Stromal cell of bone marrow (primary cell): ENCODE measurements around the gene CDH6.
A peak's percentile ranks its signal among the peaks of the same experiment; 100 is the strongest.
"Not testable (repeated sequence)": the region's sequence is repeated elsewhere in the genome, so short reads cannot be mapped to it uniquely, and the experiment has no call there.

ENCODE experiments used
- DNase-seq: peaks from one replicate; pipeline ENCODE4 v3.0.0-alpha.2; 2012; ENCODE audit warnings: low read depth

Gene CDH6

DNA sequence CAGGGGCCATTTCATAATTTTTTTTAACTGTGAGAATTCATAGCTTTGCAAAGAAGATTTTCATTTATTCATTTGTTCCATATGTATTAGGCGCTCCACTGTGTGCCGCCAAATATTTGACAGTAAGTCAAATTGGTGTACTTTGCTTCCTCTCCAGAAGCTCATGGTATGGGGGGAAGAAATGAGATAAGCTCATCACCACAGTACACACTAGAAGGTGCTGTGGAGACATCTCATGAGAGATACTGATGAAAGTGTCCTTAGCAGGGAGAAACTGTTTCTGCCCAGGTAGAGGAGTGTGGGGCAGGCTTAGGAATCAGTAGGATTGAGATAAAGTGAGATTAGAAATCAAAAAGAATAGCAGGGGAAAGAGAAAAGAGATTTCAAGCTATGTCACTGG is 136.2 kb downstream of the CDH6 start:
- no peak for DNase-seq

DNA sequence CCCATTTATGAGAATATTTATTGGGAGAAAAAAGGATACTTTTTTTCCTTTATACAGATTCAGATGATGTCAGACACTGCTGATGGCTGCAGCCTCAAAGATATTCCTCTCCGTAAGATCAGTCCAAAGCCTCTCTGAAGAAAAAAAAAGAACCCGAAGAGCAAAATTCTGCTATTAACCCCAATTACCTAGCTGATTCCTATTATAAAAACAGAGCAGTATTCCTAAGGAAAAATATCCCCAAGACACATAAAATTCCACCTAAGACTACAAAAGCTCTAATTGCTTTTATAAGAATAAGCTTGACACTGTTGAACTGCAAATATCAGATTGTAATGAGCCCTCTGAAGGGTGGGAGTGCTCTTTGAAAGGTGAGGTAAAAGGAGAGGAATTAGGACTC is 138.7 kb downstream of the CDH6 start:
- no peak for DNase-seq

DNA sequence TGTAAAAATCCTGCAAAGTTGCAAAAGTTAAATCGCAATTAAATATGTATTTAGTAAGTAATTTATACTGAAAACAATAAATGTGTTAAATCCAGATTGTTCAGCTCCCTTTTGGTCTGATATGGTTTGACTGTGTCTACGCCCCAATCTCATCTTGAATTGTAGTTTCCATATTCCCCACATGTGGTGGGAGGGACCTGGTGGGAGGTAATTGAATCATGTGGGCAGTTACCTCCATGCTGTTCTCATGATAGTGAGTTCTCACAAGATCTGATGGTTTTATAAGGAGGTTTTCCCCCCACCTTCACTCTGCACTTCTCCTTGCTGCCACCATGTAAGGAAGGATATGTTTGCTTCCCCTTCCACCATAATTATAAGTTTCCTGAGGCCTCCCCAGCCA is 140.0 kb downstream of the CDH6 start:
- DNase-seq: no peak

GRCh38 chr5:31334061-31334860 is 140.8 kb downstream of the CDH6 start:
- no peak for DNase-seq

DNA sequence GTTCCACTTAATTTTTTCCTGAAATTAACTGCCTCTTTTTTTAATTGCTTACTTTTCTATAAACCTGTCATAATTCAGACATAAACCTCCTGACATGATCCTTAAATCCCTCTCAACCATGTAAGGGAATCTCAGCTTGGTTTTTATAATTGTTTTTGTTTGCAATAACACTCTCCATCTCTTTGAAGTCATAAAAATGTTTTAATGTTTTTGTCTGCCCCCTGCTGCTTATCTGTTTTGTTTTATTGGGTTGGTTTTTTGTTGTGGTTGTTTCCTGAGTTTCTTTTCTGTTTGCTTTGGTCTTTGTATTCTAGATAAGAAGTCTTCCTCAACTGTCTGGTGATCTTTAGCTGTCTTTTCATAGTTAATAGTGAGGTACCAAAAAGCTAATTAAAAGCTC is 142.0 kb downstream of the CDH6 start:
- no peak for DNase-seq

DNA sequence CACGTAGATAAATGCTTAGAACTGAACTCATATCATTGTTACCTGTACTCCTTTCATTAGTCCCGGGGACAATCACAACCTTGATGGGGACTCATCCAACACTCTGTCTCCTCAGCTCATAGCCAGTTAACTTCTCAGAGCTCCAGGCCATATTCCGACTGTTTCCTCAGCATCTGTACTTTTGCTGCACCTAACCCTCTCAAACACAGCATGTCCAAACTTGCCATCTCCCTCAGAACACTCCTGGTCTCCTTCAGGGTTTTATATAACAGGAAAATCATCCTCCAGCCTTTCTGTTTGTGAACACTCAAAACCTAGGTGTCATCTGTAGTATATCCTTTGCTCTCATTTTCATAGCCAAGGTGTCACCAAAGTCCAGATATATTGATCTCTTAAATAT is 150.5 kb downstream of the CDH6 start:
- DNase-seq: no peak

DNA sequence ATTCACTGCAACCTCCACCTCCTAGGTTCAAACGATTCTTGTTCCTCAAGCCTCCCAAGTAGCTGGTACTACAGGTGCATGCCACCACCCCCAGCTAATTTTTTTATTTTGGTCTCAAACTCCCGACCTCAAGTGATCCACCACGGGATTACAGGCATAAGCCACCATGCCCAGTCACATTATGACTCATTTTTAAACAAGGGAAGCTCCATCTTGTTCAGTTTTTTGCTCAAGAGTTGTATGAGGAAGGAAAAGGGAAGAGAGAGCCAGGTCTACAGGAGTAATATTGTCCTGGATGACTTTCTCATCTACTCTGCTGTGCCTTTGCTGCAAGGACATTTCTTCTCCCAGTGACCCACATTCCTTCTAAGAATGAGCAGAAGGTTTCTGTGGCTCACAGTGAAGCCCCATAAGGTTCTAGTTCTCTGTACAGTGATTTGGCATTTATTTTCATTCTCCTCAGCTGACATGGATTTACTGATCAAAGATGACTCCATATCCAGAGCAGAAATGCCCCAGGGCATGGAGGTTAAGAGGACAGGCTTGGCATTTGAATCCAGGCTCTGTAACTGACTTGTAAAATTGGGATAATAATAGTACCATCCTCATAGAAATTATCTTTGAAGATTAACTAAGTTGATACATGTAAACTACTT is 153.5 kb downstream of the CDH6 start:
- DNase-seq: no peak

DNA sequence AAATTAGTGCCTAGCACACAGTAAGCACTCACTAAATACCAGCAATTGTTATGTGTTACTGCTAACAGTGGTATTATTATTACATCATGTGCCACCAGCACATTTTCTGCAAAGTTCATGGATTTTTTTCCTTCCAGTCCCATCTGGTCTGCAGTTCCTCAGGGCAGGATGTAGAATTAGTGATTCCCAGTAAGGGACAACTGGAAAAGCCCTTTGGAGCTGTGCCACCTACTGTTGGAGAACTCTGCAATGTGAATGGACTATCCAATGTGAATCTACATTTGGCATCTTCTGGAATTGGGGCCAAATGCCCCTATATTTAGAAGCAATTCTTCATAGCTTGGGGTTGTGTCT is 154.0 kb downstream of the CDH6 start:
- no peak for DNase-seq

- DNase-seq: no peak
Measured at GRCh38 chr5:31350395-31350794, 156.9 kb downstream of the CDH6 start.

DNA sequence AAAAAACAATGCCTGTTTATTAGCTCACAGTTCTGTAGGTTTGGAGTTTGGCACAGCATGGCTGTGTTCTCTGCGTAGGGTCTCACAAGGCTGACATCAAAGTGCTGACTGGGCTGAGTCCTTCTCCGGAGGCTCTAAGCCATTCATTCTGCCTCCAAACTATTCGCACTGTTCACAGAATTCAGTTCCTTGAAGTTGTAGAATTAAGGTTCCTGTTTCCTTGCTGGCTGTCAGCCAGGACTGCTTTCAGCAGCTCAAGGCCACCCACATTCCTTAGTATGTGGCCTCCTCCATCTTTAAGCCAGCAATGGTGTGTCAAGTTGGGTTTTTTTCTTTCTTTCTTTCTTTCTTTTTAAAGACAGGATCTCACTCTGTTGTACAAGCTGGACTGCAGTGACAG is 161.9 kb downstream of the CDH6 start:
- no peak for DNase-seq

DNA sequence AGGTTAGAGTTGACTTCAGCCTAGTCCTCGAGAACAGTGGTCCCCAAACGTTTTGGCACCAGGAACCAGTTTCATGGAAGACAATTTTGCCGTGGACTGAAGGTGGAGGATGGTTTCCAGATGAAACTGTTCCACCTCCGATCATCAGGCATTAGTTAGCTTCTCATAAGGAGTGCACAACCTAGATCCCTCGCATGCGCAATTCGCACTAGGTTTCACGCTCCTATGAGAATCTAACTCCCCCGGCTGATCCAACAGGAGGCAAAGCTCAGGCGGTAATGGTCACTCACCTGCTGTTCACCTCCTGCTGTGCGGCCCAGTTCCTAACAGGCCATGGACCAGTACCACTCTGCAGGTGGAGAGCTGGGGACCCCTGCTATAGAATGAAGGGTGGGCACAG is 163.6 kb downstream of the CDH6 start:
- DNase-seq: no peak

DNA sequence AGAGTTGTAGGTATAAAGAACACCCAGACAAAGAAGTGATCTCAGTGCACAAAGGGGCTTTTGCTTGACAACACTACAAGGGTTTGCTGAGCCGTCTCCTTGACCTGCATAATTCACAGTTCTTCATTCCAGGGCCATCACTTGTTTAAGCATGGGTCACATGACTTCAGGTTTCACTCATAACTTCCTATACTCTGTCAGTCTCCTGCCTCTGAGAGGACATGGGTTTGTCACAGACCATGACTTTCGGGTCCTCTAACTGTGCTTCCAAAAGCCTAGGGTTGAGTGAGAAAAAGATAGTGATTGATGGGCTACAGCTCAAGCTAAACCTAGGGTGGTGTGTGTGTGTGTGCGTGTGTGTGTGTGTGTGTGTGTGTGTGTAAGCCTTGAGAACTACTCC is 166.4 kb downstream of the CDH6 start:
- DNase-seq: no peak

- DNase-seq: peak; percentile 60
Measured at GRCh38 chr5:31361234-31361633, 167.7 kb downstream of the CDH6 start.

- DNase-seq: not testable (repeated sequence)
Measured at GRCh38 chr5:31361704-31362528, 168.4 kb downstream of the CDH6 start.

DNA sequence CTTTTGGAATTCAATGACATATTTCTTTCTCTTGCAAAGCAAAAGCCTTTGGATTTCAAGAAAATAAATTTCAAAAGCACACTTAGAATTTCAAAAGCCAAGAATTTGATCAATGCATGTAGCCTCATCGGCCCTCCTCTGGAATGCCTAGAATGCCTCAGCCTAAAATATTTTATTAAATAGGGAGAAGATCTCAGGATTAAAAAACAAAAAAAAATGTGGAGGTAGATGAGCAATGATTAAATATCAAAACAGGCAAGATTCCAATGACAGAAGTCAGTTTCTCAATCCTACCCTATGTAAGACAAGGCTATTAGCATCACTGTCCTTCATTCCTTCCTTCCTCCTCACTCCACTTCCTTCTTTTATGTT is 169.0 kb downstream of the CDH6 start:
- DNase-seq: no peak

DNA sequence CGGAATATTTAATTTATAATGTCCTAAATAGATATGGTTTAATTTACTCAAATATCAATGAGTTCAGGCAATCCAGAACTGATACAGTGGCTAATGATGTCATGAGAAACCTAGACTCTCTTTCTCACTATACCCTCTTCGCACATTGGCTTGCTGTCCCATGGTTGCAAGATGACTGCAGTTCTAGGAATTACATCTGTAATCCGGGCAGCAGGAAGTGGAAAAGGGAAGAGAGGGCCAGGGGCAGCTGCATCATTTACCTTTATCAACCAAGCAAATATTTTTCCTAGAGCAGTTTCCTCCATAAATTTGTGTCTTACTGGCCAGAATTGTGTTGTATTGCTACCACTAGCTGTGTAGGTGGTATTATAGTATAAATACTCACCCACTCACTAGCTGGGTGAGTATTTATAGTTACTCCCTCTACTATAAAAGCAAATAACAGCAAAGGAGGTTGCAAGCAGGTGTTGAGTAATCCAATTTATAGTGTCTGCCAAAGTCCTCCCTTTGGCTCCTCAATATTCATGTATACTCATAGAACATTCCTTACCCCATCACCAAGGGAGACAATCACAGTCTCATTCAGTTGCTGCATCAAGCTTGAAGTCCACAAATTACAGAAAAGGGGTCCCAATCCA is 169.6 kb downstream of the CDH6 start:
- no peak for DNase-seq

GRCh38 chr5:31364881-31365636 is 171.6 kb downstream of the CDH6 start:
- DNase-seq: peak; percentile 67

DNA sequence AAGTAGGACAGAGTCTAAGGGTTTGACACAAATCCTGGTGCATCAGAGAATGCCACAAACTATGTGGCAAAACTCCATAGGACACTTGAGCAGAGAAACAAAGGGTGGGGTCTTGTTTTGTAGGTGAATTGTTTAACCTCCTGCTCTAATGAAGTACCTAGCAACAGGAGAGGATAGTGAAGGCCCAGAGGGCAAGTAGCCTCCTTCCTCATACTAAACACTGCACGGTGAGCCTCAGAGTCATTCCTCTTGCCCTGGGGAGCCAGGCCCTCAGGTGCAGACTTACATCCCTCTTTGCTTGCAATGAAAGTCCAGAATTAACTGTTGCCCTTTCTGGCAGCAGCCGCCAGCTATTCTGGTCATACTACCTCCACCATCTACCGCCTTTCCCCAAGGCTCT is 172.3 kb downstream of the CDH6 start:
- DNase-seq: no peak

DNA sequence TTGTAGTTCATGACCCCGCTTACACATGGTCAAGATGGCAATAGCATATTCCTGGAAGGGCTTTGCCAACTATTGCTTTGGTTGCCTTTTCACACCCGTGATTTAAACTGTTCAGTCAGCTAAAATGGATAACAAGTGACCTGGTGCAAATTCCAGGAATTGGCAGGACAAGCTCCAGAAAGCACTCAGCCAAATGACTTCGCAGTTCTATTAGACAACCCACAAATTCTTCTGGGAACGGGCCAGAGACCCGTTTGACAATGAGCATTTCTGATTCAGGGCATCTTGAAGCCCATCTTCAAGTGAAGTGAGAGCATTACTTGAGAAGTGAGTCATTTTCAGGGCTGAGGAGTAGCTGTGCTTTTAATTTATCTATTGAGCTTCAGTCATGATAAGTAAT is 173.5 kb downstream of the CDH6 start:
- peak; percentile 43 for DNase-seq

DNA sequence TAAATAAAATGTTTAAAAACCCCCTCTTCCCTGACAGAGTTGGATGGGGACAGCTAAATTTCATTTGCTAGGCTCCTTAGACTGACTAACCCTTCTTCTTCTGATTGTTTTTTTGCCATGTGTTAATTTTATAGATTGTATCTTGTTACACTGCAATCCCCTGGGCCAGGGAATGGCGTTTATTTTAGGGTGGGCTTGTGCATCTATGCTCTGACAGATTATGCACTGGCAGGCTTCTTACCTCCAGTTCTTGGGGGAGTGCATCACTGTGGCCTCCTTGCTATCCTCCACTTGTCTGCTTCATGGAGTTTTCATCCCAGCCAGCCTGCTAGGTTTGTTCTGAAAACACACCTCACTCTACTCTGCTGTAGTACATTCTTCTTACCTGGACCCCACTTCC is 178.6 kb downstream of the CDH6 start:
- no peak for DNase-seq

DNA sequence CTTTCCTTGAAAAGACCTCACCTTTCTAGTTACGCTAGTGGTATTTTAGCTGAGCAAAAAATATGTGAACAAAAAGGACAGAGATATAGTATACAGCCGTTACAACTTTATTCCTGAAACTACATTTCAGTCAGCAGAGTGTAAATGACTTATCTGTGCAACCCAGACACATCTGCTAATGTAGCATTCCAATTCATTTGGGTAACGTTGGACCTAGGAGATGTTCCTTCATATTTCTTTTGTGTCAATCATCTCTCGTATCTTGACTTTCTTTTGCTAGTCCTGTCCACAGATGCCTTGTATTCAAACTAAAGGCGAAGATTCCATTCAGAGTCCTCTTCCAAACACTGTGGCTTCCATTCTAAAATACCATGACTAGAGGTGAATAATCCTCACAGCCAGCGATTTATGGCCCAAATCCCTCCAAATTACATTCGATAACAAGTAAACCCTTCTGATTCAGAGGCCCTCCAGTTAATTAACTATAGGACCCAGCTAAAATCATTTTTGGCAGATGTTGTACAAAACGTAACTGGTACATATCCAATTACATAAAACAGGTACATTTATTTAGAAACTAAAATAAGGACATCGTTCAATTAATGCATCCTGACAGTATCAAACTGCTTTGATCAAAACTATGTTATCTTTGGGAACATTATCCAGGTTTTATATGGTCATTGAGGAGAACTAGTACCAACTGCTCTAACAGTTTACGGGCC is 182.7 kb downstream of the CDH6 start:
- no peak for DNase-seq
